ENCODE data around the gene RGS3. TPM values are rescaled to one million over a fixed set of nuclear protein-coding genes. Genes with fewer than 3 reads are reported as not detected.

RGS3 gene
- total and polyA plus RNA-seq, 12 donors, result 65.4 to 201 (median 132) TPM

DNA sequence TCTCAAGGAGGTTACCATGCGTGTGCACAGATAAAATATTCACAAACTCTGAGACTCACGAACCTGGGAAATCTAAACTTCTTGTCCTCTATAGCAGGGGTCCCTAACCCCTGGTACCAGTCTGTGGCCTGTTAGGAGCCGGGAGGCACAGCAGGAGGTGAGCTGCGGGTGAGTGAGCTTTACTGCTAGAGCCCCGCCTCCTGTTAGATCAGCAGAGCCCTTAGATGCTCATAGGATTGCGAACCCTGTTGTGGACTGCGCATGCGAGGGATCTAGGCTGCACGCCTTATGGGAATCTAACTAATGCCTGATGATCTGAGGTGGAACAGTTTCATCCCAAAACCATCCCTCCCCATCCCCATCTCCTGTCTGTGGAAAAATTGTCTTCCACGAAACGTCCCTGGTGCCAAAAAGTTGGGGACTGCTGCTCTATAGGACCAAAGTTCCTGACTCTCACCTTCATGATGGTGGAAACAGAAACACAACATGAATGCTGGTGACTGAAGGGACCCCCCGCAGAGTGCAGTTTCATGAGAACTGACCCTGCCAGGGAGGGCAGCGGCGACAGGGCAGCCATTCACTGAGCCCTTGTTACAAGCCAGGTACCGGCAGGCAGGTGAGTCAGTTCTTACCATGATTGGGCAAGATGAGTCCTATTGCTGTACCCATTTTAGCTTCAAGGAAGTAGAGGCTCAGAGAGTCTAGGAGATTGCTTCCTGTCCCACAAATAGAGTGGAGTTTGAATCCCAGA, 181.9 kb downstream of the RGS3 start:
- H3K4me3 ChIP-seq, result no peak overlapping the region

GRCh38 chr9:113645978-113646253, 182.4 kb downstream of the RGS3 start:
- Histone ChIP-seq H3K27me3 (no peaks in the 10 kb centered on the region), H3K4me1 (peaks cover 4 to 33% (median 17%) of the 10 kb centered on the region in 9 donors), H3K4me3 (no peak overlapping the region), H3K27ac (no peak overlapping the region), H3K9me3 (no peaks in the 10 kb centered on the region), H3K36me3 (no peaks in the 10 kb centered on the region)
- intact Hi-C loops (cut with DNase I), result loop anchor here in 1 of 10 donors (5.0 kb wide), 1 partner anchor 34 kb away; no protein-coding TSS in a partner anchor
- WGBS, 2 donors, result 94% methylated on average over 3 of the region's 3 CpGs
- no peak for TF ChIP-seq CTCF (IDR thresholded peaks at IDR 0.05)
- no peak for ATAC-seq
- DNase-seq, result no peak

More for the DNA sequence above, 181.9 kb downstream of the RGS3 start:
- 94 to 95% methylated on average over 15 of the region's 15 CpGs for WGBS, 2 donors
- H3K36me3 ChIP-seq, result no peaks in the 10 kb centered on the region
- intact Hi-C loops (cut with DNase I), result loop anchor here in 1 of 10 donors (5.0 kb wide), 1 partner anchor 33 kb away; no protein-coding TSS in a partner anchor
- H3K9me3 ChIP-seq, result no peaks in the 10 kb centered on the region
- no peaks in the 10 kb centered on the region for H3K27me3 ChIP-seq
- DNase-seq, result no peak
- no peak overlapping the region for H3K27ac ChIP-seq
- ATAC-seq, result no peak
- peaks cover 4 to 29% (median 15%) of the 10 kb centered on the region in 9 donors for H3K4me1 ChIP-seq
- no peak for TF ChIP-seq CTCF (IDR thresholded peaks at IDR 0.05)

- TF ChIP-seq CTCF (IDR thresholded peaks at IDR 0.05), result no peak
- Histone ChIP-seq H3K36me3 (no peaks in the 10 kb centered on the region), H3K27ac (no peak overlapping the region), H3K4me1 (peaks cover 4 to 33% (median 17%) of the 10 kb centered on the region in 9 donors), H3K4me3 (no peak overlapping the region), H3K9me3 (no peaks in the 10 kb centered on the region), H3K27me3 (no peaks in the 10 kb centered on the region)
- DNase-seq (no peak), ATAC-seq (no peak)
- WGBS, 2 donors, result 92 to 95% methylated on average over 7 of the region's 7 CpGs
- intact Hi-C loops (cut with DNase I), result loop anchor here in 1 of 10 donors (5.0 kb wide), 1 partner anchor 34 kb away; no protein-coding TSS in a partner anchor
Observed at GRCh38 chr9:113646491-113646890, 183.0 kb downstream of the RGS3 start.

Other genes with a start within 250 kb of the RGS3 start
- gene FKBP15, start 242.4 kb upstream of the RGS3 start, total RNA-seq, result 10 to 100 TPM; 16.3 to 27.9 (median 20.1) TPM
- gene FKBP15, start 242.4 kb upstream of the RGS3 start, polyA plus RNA-seq, result 10 to 100 TPM; 10.7 to 12.4 TPM
- gene SLC31A1, start 242.2 kb upstream of the RGS3 start, total RNA-seq, result 10 to 100 TPM in 7 of 10 donors, 1 to 10 TPM in 3; 9.3 to 18.4 (median 10.9) TPM
- gene SLC31A1, start 242.2 kb upstream of the RGS3 start, polyA plus RNA-seq, result 10 to 100 TPM in 1 of 2 donors, 1 to 10 TPM in 1; 3.6 to 13.0 TPM
- 10 to 100 TPM; 26.7 to 39.7 (median 30.8) TPM for gene CDC26, start 188.2 kb upstream of the RGS3 start, total RNA-seq
- 10 to 100 TPM; 24.6 to 48.8 TPM for gene CDC26, start 188.2 kb upstream of the RGS3 start, polyA plus RNA-seq
- gene PRPF4, start 188.1 kb upstream of the RGS3 start, total RNA-seq, result 10 to 100 TPM; 10.7 to 17.2 (median 13.3) TPM
- gene PRPF4, start 188.1 kb upstream of the RGS3 start, polyA plus RNA-seq, result 10 to 100 TPM in 1 of 2 donors, 1 to 10 TPM in 1; 5.3 to 13.7 TPM
- gene RNF183, start 160.4 kb upstream of the RGS3 start, total RNA-seq, result under 1 TPM in 1 of 10 donors, not detected in 9; 0.53 TPM
- under 1 TPM in 1 of 2 donors, not detected in 1; 0.03 TPM for gene RNF183, start 160.4 kb upstream of the RGS3 start, polyA plus RNA-seq
- 10 to 100 TPM; 13.6 to 29.0 (median 18.8) TPM for gene WDR31, start 123.5 kb upstream of the RGS3 start, total RNA-seq
- 1 to 10 TPM; 3.4 to 7.9 TPM for gene WDR31, start 123.5 kb upstream of the RGS3 start, polyA plus RNA-seq
- gene BSPRY, start 114.2 kb upstream of the RGS3 start, total RNA-seq, result 1 to 10 TPM in 8 of 10 donors, under 1 TPM in 2; 0.55 to 4.2 (median 1.6) TPM
- gene BSPRY, start 114.2 kb upstream of the RGS3 start, polyA plus RNA-seq, result 1 to 10 TPM in 1 of 2 donors, under 1 TPM in 1; 0.44 to 2.8 TPM
- 10 to 100 TPM; 10.9 to 40.3 (median 17.2) TPM for gene HDHD3, start 86.7 kb upstream of the RGS3 start, total RNA-seq
- 10 to 100 TPM; 20.0 to 42.5 TPM for gene HDHD3, start 86.7 kb upstream of the RGS3 start, polyA plus RNA-seq
- 100 to 1,000 TPM in 6 of 10 donors, 10 to 100 TPM in 4; 60.9 to 239 (median 103) TPM for gene ALAD, start 62.4 kb upstream of the RGS3 start, total RNA-seq
- 10 to 100 TPM; 48.4 to 54.9 TPM for gene ALAD, start 62.4 kb upstream of the RGS3 start, polyA plus RNA-seq
- gene POLE3, start 53.1 kb upstream of the RGS3 start, total RNA-seq, result 10 to 100 TPM; 19.0 to 26.9 (median 23.1) TPM
- gene POLE3, start 53.1 kb upstream of the RGS3 start, polyA plus RNA-seq, result 10 to 100 TPM; 14.2 to 45.0 TPM
- gene C9orf43, start 53.0 kb upstream of the RGS3 start, total RNA-seq, result 1 to 10 TPM in 1 of 10 donors, under 1 TPM in 7, not detected in 2; 0.17 to 1.1 (median 0.31) TPM
- under 1 TPM; 0.06 to 0.29 TPM for gene C9orf43, start 53.0 kb upstream of the RGS3 start, polyA plus RNA-seq